Breast epithelium (tissue), 4 donors: ENCODE results near the gene ZNF143. TPM values are rescaled to one million over a fixed set of nuclear protein-coding genes. Genes with fewer than 3 reads are reported as not detected.
A peak's percentile ranks its signal among the peaks of the same experiment; 100 is the strongest.

Source experiments
- DNase-seq, 2 donors: peaks; one replicate each; pipeline ENCODE4 v3.0.0-alpha.2; 2019; ENCODE audit warnings: low spot score in 2 of 2
- H3K27ac ChIP-seq, 2 donors: fragments of 200-600 bp; sonication (generic) in 1 of 2; one replicate each; pipeline ENCODE4 v1.5.1; 2016 to 2019; ENCODE audit warnings: mild to moderate bottlenecking in 1 of 2
- H3K27me3 ChIP-seq, 2 donors: fragments of 200-600 bp; sonication (generic) in 1 of 2; one replicate each; pipeline versions ENCODE4 v1.5.1 to v1.6.0; 2017 to 2019; ENCODE audit warnings: control low read depth in 1 of 2, mild to moderate bottlenecking in 1 of 2
- H3K36me3 ChIP-seq: fragments of 200-600 bp; one replicate; pipeline ENCODE4 v1.5.1; 2019
- H3K4me1 ChIP-seq, 2 donors: fragments of 200-600 bp; sonication (generic); one replicate each; pipeline ENCODE4 v1.5.1; 2016 to 2019; ENCODE audit warnings: control low read depth in 1 of 2
- H3K4me3 ChIP-seq, 3 donors: fragments of 200-600 bp; sonication (generic); 1 replicate in 2 of 3; 2 replicates in 1 of 3; pipeline ENCODE4 v1.5.1; 2016 to 2019; ENCODE audit warnings: mild to moderate bottlenecking in 3 of 3, moderate library complexity in 2 of 3
- H3K9me3 ChIP-seq, 2 donors: fragments of 200-600 bp; sonication (generic) in 1 of 2; one replicate each; pipeline ENCODE4 v1.5.1; 2016 to 2019; ENCODE audit warnings: control low read depth in 1 of 2
- POLR2A ChIP-seq: fragments of 450-650 bp; IDR thresholded peaks from one replicate; pipeline ENCODE4 v1.6.1; 2016; ENCODE audit warnings: antibody characterized with exemption, mild to moderate bottlenecking, moderate library complexity
- POLR2AphosphoS5 ChIP-seq, 3 donors: sonication (generic); formaldehyde crosslinking; IDR thresholded peaks; one replicate each; pipeline ENCODE4 v1.6.1; 2017; ENCODE audit warnings: antibody characterized with exemption in 3 of 3
- intact Hi-C: fragments of 100-400 bp; cut with DNase I; formaldehyde crosslinking; loops from one replicate; pipeline ENCODE4 v1.15.1; 2023; ENCODE audit warnings: low total_unique reads
- total RNA-seq, 3 donors: library from RNA; depleted of rRNA; stranded (reverse); fragments of >200 nt; gene quantifications; one replicate each; pipeline ENCODE4 v1.1.0, GENCODE V29; 2016
- TF ChIP-seq, protein P1 (sequence below), 3 donors: fragments of 450-650 bp; IDR thresholded peaks; one replicate each; pipeline ENCODE4 v1.5.1; 2016 to 2017; ENCODE audit warnings: antibody characterized with exemption in 3 of 3, mild to moderate bottlenecking in 3 of 3, moderate library complexity in 3 of 3

The ZNF143 gene
- total RNA-seq, 3 donors from 2014 or later = 21.1 to 41.3 (median 39.2) TPM

DNA sequence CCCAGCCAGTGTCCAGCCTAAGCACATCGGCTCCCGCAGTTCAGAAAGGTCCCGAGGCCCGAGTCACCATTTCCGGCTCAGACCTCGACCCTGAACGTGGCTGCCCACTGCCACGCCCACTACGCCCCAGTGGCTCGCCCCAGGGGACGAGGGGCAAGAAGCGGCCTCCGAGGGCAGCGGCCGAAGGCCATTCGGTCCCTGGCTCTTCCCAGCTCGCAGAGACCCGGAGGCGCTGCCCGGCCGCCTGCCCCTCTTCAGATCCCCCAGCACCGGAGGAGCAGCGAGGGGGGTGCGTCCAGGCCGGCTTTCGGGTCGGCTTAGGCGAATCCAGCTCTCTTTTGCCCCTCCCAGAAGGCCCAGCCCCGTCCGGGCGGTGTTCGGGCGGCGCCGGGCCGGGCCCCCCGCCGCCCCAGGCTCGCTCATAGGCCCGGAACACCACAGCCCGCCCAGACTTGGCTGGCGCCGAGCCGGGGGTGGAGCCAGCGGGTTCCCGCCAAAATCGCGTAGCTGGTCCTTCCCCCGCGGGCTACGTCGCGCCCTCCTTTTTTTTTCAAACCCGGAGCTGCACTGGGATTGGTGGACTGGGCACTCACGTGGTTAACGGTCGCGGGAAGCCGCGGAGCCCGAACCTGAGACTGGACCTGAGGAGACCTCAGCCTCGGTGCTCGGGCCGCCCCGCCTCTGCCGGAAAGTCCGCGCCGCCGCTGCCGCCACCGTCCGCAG, 112.4 kb downstream of the ZNF143 start, which contains the start of gene WEE1:
WEE1 (plus strand) TSS at position 619 of the 723 bp plus-strand sequence. CDS start 264 bp downstream, outside the sequence.
- H3K9me3 ChIP-seq = no peaks in the 10 kb centered on the region
- TF ChIP-seq POLR2AphosphoS5 (IDR thresholded peaks at IDR 0.05) (peak; percentile 63 to 91 (median 91)), POLR2A (peak; percentile 74)
- TF ChIP-seq, protein P1, sequence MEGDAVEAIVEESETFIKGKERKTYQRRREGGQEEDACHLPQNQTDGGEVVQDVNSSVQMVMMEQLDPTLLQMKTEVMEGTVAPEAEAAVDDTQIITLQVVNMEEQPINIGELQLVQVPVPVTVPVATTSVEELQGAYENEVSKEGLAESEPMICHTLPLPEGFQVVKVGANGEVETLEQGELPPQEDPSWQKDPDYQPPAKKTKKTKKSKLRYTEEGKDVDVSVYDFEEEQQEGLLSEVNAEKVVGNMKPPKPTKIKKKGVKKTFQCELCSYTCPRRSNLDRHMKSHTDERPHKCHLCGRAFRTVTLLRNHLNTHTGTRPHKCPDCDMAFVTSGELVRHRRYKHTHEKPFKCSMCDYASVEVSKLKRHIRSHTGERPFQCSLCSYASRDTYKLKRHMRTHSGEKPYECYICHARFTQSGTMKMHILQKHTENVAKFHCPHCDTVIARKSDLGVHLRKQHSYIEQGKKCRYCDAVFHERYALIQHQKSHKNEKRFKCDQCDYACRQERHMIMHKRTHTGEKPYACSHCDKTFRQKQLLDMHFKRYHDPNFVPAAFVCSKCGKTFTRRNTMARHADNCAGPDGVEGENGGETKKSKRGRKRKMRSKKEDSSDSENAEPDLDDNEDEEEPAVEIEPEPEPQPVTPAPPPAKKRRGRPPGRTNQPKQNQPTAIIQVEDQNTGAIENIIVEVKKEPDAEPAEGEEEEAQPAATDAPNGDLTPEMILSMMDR (IDR thresholded peaks at IDR 0.05) = peak in 1 of 3 donors; percentile 4
- DNase-seq = peak; percentile 98 to 99
- H3K36me3 ChIP-seq = no peaks in the 10 kb centered on the region
- intact Hi-C loops = no loop called here
- no peaks in the 10 kb centered on the region for H3K27me3 ChIP-seq
- H3K27ac ChIP-seq = peak within 1 kb of the TSS; percentile 99
- H3K4me1 ChIP-seq = no peaks in the 10 kb centered on the region
- H3K4me3 ChIP-seq = peak within 1 kb of the TSS; percentile 68 to 82 (median 72)

DNA sequence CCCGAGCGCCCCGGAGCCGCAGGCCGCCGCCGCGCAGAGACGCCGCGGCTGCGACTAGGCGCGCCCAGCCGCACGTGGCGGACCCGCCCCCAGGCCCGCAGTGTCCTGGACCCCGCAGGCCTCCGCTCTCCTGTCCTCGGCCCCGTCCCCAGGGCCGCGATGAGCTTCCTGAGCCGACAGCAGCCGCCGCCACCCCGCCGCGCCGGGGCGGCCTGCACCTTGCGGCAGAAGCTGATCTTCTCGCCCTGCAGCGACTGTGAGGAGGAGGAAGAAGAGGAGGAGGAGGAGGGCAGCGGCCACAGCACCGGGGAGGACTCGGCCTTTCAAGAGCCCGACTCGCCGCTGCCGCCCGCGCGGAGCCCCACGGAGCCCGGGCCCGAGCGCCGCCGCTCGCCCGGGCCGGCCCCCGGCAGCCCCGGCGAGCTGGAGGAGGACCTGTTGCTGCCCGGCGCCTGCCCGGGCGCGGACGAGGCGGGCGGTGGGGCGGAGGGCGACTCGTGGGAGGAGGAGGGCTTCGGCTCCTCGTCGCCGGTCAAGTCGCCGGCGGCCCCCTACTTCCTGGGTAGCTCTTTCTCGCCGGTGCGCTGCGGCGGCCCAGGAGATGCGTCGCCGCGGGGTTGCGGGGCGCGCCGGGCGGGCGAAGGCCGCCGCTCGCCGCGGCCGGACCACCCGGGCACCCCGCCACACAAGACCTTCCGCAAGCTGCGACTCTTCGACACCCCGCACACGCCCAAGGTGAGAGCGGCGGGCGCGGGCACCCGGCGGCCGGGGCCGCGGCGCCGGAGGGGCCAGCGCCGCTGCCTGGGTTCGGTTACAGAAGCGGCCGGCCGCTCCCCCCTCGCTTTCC, 113.2 kb downstream of the ZNF143 start:
- Histone ChIP-seq H3K27ac (peak overlapping the region; percentile 99), H3K27me3 (no peaks in the 10 kb centered on the region), H3K4me1 (no peaks in the 10 kb centered on the region), H3K36me3 (no peaks in the 10 kb centered on the region), H3K4me3 (peak overlapping the region; percentile 68 to 82 (median 72)), H3K9me3 (no peaks in the 10 kb centered on the region)
- intact Hi-C loops = no loop called here
- no peak for DNase-seq
- TF ChIP-seq POLR2A = no peak
- TF ChIP-seq POLR2AphosphoS5 (IDR thresholded peaks at IDR 0.05) = no peak
- TF ChIP-seq, protein P1 (IDR thresholded peaks at IDR 0.05) = peak in 1 of 3 donors; percentile 15

DNA sequence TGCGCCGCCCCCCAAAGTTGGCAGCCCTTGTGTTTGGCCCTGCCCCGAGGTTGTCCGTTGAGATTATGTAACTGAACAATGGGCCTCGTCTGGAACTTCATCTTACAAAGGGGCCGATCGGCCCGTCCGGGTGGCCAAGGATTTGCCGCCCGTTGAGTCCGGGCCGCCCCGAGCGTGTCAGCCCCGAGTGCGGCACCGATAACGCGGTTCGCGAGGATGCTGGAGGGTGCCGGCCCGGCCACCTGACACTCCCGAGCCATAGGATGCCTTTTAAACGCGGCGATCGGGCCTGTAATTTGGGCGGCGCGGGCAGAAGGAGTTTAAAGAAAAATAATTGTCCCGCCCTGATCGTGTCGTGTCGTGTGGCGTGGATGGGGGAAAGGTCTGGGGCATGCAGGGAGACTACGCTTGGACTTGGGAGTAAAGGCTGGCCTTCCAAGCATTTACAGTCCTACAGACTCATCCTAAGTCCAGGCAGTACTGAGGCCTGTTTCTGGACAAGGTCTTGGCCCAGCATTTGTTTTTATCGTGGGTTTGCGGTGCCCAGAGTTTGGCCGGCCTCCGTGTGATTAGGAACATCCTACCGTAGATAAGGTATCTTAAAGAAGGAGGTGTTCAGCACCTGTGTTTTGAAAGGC, 113.9 kb downstream of the ZNF143 start:
- intact Hi-C loops = no loop called here

GRCh38 chr11:9575260-9576240, 114.7 kb downstream of the ZNF143 start:
- peak; percentile 66 to 74 for DNase-seq
- Histone ChIP-seq H3K36me3 (no peaks in the 10 kb centered on the region), H3K9me3 (no peaks in the 10 kb centered on the region), H3K4me1 (no peaks in the 10 kb centered on the region), H3K27ac (peak overlapping the region; percentile 99), H3K27me3 (no peaks in the 10 kb centered on the region), H3K4me3 (peak overlapping the region; percentile 68 to 82 (median 72))
- peak; percentile 32 for TF ChIP-seq POLR2A
- TF ChIP-seq, protein P1 (IDR thresholded peaks at IDR 0.05) = no peak
- peak in 2 of 3 donors; percentile 88 to 93 for TF ChIP-seq POLR2AphosphoS5 (IDR thresholded peaks at IDR 0.05)
- intact Hi-C loops = no loop called here

More for the DNA sequence above, 113.9 kb downstream of the ZNF143 start:
- H3K27me3 ChIP-seq = no peaks in the 10 kb centered on the region
- no peaks in the 10 kb centered on the region for H3K36me3 ChIP-seq
- peak in 1 of 2 donors; percentile 55 for DNase-seq
- no peak for TF ChIP-seq POLR2A
- TF ChIP-seq POLR2AphosphoS5 (IDR thresholded peaks at IDR 0.05) = no peak
- TF ChIP-seq, protein P1 (IDR thresholded peaks at IDR 0.05) = no peak
- no peaks in the 10 kb centered on the region for H3K4me1 ChIP-seq
- peak overlapping the region; percentile 68 to 82 (median 72) for H3K4me3 ChIP-seq
- no peaks in the 10 kb centered on the region for H3K9me3 ChIP-seq
- H3K27ac ChIP-seq = peak overlapping the region; percentile 99
